SJCRH30 (cell line): ENCODE results near the gene SLF2. TPM values are rescaled to one million over a fixed set of nuclear protein-coding genes. Genes with fewer than 3 reads are reported as not detected.

Experiments used
- DNase-seq, 2 experiments: peaks; one replicate each; pipeline ENCODE4 v3.0.0-alpha.2; 2015 to 2020
- H3K27ac ChIP-seq: fragments of 250-450 bp; sonication (Bioruptor Pico); 2 replicates; pipeline ENCODE4 v1.5.1; 2020; ENCODE audit warnings: mild to moderate bottlenecking, moderate library complexity
- H3K27me3 ChIP-seq: fragments of 250-450 bp; sonication (Bioruptor Pico); 2 replicates; pipeline ENCODE4 v1.5.1; 2020; ENCODE audit warnings: mild to moderate bottlenecking, moderate library complexity
- H3K36me3 ChIP-seq: fragments of 250-450 bp; sonication (Bioruptor Pico); 2 replicates; pipeline ENCODE4 v1.5.1; 2020; ENCODE audit warnings: mild to moderate bottlenecking, moderate library complexity
- H3K4me1 ChIP-seq: fragments of 250-450 bp; sonication (Bioruptor Pico); 2 replicates; pipeline ENCODE4 v1.5.1; 2020; ENCODE audit warnings: mild to moderate bottlenecking, moderate library complexity
- H3K4me3 ChIP-seq: fragments of 250-450 bp; sonication (Bioruptor Pico); 2 replicates; pipeline ENCODE4 v1.5.1; 2020; ENCODE audit warnings: mild to moderate bottlenecking, moderate library complexity
- H3K9me3 ChIP-seq: fragments of 250-450 bp; sonication (Bioruptor Pico); replicated peaks from 2 replicates; pipeline ENCODE4 v1.5.1; 2020; ENCODE audit warnings: mild to moderate bottlenecking, moderate library complexity
- total RNA-seq: library from RNA; depleted of rRNA; stranded (reverse); fragments of >200 nt; shearing (Covaris generic); gene quantifications from 2 replicates; pipeline ENCODE4 v1.2.3, GENCODE V29; 2014

The SLF2 gene
- total RNA-seq, 1 experiment from 2014 or later: 257 TPM

GRCh38 chr10:100998183-100998990 lies 85.6 kb downstream of the SLF2 start:
- H3K4me3 ChIP-seq: peak overlapping the region; percentile 83
- peaks cover 23% of the 10 kb centered on the region for H3K36me3 ChIP-seq
- peaks cover 18% of the 10 kb centered on the region for H3K4me1 ChIP-seq
- DNase-seq: no peak
- H3K9me3 ChIP-seq: no peaks in the 10 kb centered on the region
- H3K27ac ChIP-seq: peak overlapping the region; percentile 99
- no peaks in the 10 kb centered on the region for H3K27me3 ChIP-seq

- peak overlapping the region; percentile 83 for H3K4me3 ChIP-seq
- peak; percentile 90 for DNase-seq
- H3K9me3 ChIP-seq: no peaks in the 10 kb centered on the region
- H3K4me1 ChIP-seq: peaks cover 18% of the 10 kb centered on the region
- no peaks in the 10 kb centered on the region for H3K27me3 ChIP-seq
- peaks cover 24% of the 10 kb centered on the region for H3K36me3 ChIP-seq
- peak overlapping the region; percentile 99 for H3K27ac ChIP-seq
Measured at GRCh38 chr10:100998991-100999741, 86.4 kb downstream of the SLF2 start.

GRCh38 chr10:100999742-101000126 lies 87.0 kb downstream of the SLF2 start, which contains the start of gene LZTS2:
TSS of gene LZTS2 (plus strand) at chr10:100999808. CDS start at chr10:101002539, 2,731 bp downstream.
- no peak for DNase-seq
- Histone ChIP-seq H3K27me3 (no peaks in the 10 kb centered on the region), H3K27ac (peak within 1 kb of the TSS; percentile 99), H3K36me3 (peaks cover 25% of the 10 kb centered on the region), H3K4me3 (peak within 1 kb of the TSS; percentile 83), H3K9me3 (no peaks in the 10 kb centered on the region), H3K4me1 (peaks cover 21% of the 10 kb centered on the region)

- H3K27ac ChIP-seq: peak overlapping the region; percentile 99
- peaks cover 26% of the 10 kb centered on the region for H3K4me1 ChIP-seq
- DNase-seq: peak; percentile 52 to 70
- H3K4me3 ChIP-seq: peak overlapping the region; percentile 83
- H3K36me3 ChIP-seq: peaks cover 31% of the 10 kb centered on the region
- H3K27me3 ChIP-seq: no peaks in the 10 kb centered on the region
- H3K9me3 ChIP-seq: no peaks in the 10 kb centered on the region
Measured at GRCh38 chr10:101000127-101000914, 87.6 kb downstream of the SLF2 start.

GRCh38 chr10:101000915-101001658 lies 88.3 kb downstream of the SLF2 start:
- Histone ChIP-seq H3K4me3 (peak overlapping the region; percentile 83), H3K9me3 (no peaks in the 10 kb centered on the region), H3K4me1 (peaks cover 32% of the 10 kb centered on the region), H3K27ac (peak overlapping the region; percentile 99), H3K27me3 (no peaks in the 10 kb centered on the region), H3K36me3 (peaks cover 39% of the 10 kb centered on the region)
- peak; percentile 94 to 95 for DNase-seq

- H3K4me1 ChIP-seq: peaks cover 33% of the 10 kb centered on the region
- peak overlapping the region; percentile 83 for H3K4me3 ChIP-seq
- no peaks in the 10 kb centered on the region for H3K9me3 ChIP-seq
- no peak for DNase-seq
- no peaks in the 10 kb centered on the region for H3K27me3 ChIP-seq
- peak overlapping the region; percentile 99 for H3K27ac ChIP-seq
- peaks cover 43% of the 10 kb centered on the region for H3K36me3 ChIP-seq
Measured at GRCh38 chr10:101001659-101002035, 88.9 kb downstream of the SLF2 start.

- Histone ChIP-seq H3K9me3 (no peaks in the 10 kb centered on the region), H3K4me3 (no peak overlapping the region), H3K36me3 (peaks cover 44% of the 10 kb centered on the region), H3K27me3 (no peaks in the 10 kb centered on the region), H3K27ac (no peak overlapping the region), H3K4me1 (peaks cover 40% of the 10 kb centered on the region)
- DNase-seq: peak in 1 of 2 experiments; percentile 4
Measured at GRCh38 chr10:101002456-101002855, 89.7 kb downstream of the SLF2 start.

- no peaks in the 10 kb centered on the region for H3K9me3 ChIP-seq
- no peak for DNase-seq
- no peak overlapping the region for H3K4me3 ChIP-seq
- peaks cover 52% of the 10 kb centered on the region for H3K4me1 ChIP-seq
- H3K27ac ChIP-seq: no peak overlapping the region
- H3K27me3 ChIP-seq: no peaks in the 10 kb centered on the region
- H3K36me3 ChIP-seq: peaks cover 51% of the 10 kb centered on the region
Measured at GRCh38 chr10:101003639-101004206, 91.0 kb downstream of the SLF2 start.

GRCh38 chr10:101005361-101005760 lies 92.6 kb downstream of the SLF2 start:
- Histone ChIP-seq H3K27ac (no peak overlapping the region), H3K9me3 (no peaks in the 10 kb centered on the region), H3K27me3 (no peaks in the 10 kb centered on the region), H3K36me3 (peaks cover 51% of the 10 kb centered on the region), H3K4me1 (peaks cover 58% of the 10 kb centered on the region), H3K4me3 (no peak overlapping the region)
- no peak for DNase-seq

GRCh38 chr10:101005869-101006567 lies 93.3 kb downstream of the SLF2 start:
- H3K9me3 ChIP-seq: no peaks in the 10 kb centered on the region
- peaks cover 50% of the 10 kb centered on the region for H3K36me3 ChIP-seq
- peaks cover 57% of the 10 kb centered on the region for H3K4me1 ChIP-seq
- H3K27me3 ChIP-seq: no peaks in the 10 kb centered on the region
- H3K27ac ChIP-seq: peak overlapping the region; percentile 48
- DNase-seq: no peak
- H3K4me3 ChIP-seq: no peak overlapping the region

GRCh38 chr10:101006593-101007098 lies 93.9 kb downstream of the SLF2 start:
- H3K36me3 ChIP-seq: peaks cover 48% of the 10 kb centered on the region
- H3K27ac ChIP-seq: peak overlapping the region; percentile 48
- peak; percentile 69 to 75 for DNase-seq
- H3K9me3 ChIP-seq: no peaks in the 10 kb centered on the region
- H3K4me1 ChIP-seq: peaks cover 51% of the 10 kb centered on the region
- H3K27me3 ChIP-seq: no peaks in the 10 kb centered on the region
- no peak overlapping the region for H3K4me3 ChIP-seq

- no peak overlapping the region for H3K4me3 ChIP-seq
- no peaks in the 10 kb centered on the region for H3K27me3 ChIP-seq
- H3K27ac ChIP-seq: peak overlapping the region; percentile 48
- peaks cover 48% of the 10 kb centered on the region for H3K36me3 ChIP-seq
- peak; percentile 95 to 97 for DNase-seq
- no peaks in the 10 kb centered on the region for H3K9me3 ChIP-seq
- H3K4me1 ChIP-seq: peaks cover 46% of the 10 kb centered on the region
Measured at GRCh38 chr10:101007099-101007711, 94.4 kb downstream of the SLF2 start.
